ENCODE data around the gene MAGI1. TPM values are rescaled to one million over a fixed set of nuclear protein-coding genes. Genes with fewer than 3 reads are reported as not detected.

MAGI1 gene
- total RNA-seq, 2 donors from 2014 or later = 23.4 to 41.4 TPM

- Histone ChIP-seq H3K9ac (ENCODE audit: low read depth in 2 of 2, low read length in 2 of 2) (no peak overlapping the region), H3K9me3 (no peaks in the 10 kb centered on the region), H3K27me3 (no peaks in the 10 kb centered on the region), H3K36me3 (no peaks in the 10 kb centered on the region), H3K4me3 (no peak overlapping the region), H3K27ac (no peak overlapping the region), H3K4me1 (no peaks in the 10 kb centered on the region)
- TF ChIP-seq CTCF (IDR thresholded peaks at IDR 0.05) = no peak
- no peak for DNase-seq
- intact Hi-C loops (cut with DNase I) = no loop called here
Observed at GRCh38 chr3:65979731-65980130, 59.0 kb downstream of the MAGI1 start.

- Histone ChIP-seq H3K9ac (ENCODE audit: low read depth in 2 of 2, low read length in 2 of 2) (no peak overlapping the region), H3K27ac (no peak overlapping the region), H3K9me3 (no peaks in the 10 kb centered on the region), H3K36me3 (no peaks in the 10 kb centered on the region), H3K27me3 (no peaks in the 10 kb centered on the region), H3K4me3 (no peak overlapping the region), H3K4me1 (no peaks in the 10 kb centered on the region)
- TF ChIP-seq CTCF (IDR thresholded peaks at IDR 0.05) = no peak
- intact Hi-C loops (cut with DNase I) = no loop called here
- DNase-seq = no peak
Observed at GRCh38 chr3:65979162-65979561, 59.6 kb downstream of the MAGI1 start.

GRCh38 chr3:65978116-65978515, 60.6 kb downstream of the MAGI1 start:
- Histone ChIP-seq H3K9me3 (no peaks in the 10 kb centered on the region), H3K27me3 (no peaks in the 10 kb centered on the region), H3K36me3 (no peaks in the 10 kb centered on the region), H3K4me3 (no peak overlapping the region), H3K27ac (no peak overlapping the region), H3K4me1 (no peaks in the 10 kb centered on the region), H3K9ac (ENCODE audit: low read depth in 2 of 2, low read length in 2 of 2) (no peak overlapping the region)
- intact Hi-C loops (cut with DNase I) = no loop called here
- DNase-seq = no peak
- TF ChIP-seq CTCF (IDR thresholded peaks at IDR 0.05) = no peak

- no peaks in the 10 kb centered on the region for H3K9me3 ChIP-seq
- no peak overlapping the region for H3K9ac ChIP-seq (ENCODE audit: low read depth in 2 of 2, low read length in 2 of 2)
- TF ChIP-seq CTCF (IDR thresholded peaks at IDR 0.05) = no peak
- no peaks in the 10 kb centered on the region for H3K27me3 ChIP-seq
- H3K4me1 ChIP-seq = no peaks in the 10 kb centered on the region
- H3K36me3 ChIP-seq = no peaks in the 10 kb centered on the region
- no peak overlapping the region for H3K4me3 ChIP-seq
- intact Hi-C loops (cut with DNase I) = no loop called here
- H3K27ac ChIP-seq = no peak overlapping the region
- no peak for DNase-seq
Observed at GRCh38 chr3:65975032-65975431, 63.7 kb downstream of the MAGI1 start.

GRCh38 chr3:65974509-65974908, 64.2 kb downstream of the MAGI1 start:
- Histone ChIP-seq H3K27ac (no peak overlapping the region), H3K27me3 (no peaks in the 10 kb centered on the region), H3K36me3 (no peaks in the 10 kb centered on the region), H3K9me3 (no peaks in the 10 kb centered on the region), H3K4me1 (no peaks in the 10 kb centered on the region), H3K9ac (ENCODE audit: low read depth in 2 of 2, low read length in 2 of 2) (no peak overlapping the region), H3K4me3 (no peak overlapping the region)
- no peak for DNase-seq
- intact Hi-C loops (cut with DNase I) = no loop called here
- no peak for TF ChIP-seq CTCF (IDR thresholded peaks at IDR 0.05)

- Histone ChIP-seq H3K4me3 (no peak overlapping the region), H3K27me3 (no peaks in the 10 kb centered on the region), H3K9me3 (no peaks in the 10 kb centered on the region), H3K9ac (ENCODE audit: low read depth in 2 of 2, low read length in 2 of 2) (no peak overlapping the region), H3K36me3 (no peaks in the 10 kb centered on the region), H3K4me1 (no peaks in the 10 kb centered on the region), H3K27ac (no peak overlapping the region)
- intact Hi-C loops (cut with DNase I) = no loop called here
- TF ChIP-seq CTCF (IDR thresholded peaks at IDR 0.05) = no peak
- no peak for DNase-seq
Observed at GRCh38 chr3:65972765-65973164, 66.0 kb downstream of the MAGI1 start.

Data from colonic mucosa (tissue), 4 donors.